Measurements from ENCODE around the gene MZT2B.

DNA sequence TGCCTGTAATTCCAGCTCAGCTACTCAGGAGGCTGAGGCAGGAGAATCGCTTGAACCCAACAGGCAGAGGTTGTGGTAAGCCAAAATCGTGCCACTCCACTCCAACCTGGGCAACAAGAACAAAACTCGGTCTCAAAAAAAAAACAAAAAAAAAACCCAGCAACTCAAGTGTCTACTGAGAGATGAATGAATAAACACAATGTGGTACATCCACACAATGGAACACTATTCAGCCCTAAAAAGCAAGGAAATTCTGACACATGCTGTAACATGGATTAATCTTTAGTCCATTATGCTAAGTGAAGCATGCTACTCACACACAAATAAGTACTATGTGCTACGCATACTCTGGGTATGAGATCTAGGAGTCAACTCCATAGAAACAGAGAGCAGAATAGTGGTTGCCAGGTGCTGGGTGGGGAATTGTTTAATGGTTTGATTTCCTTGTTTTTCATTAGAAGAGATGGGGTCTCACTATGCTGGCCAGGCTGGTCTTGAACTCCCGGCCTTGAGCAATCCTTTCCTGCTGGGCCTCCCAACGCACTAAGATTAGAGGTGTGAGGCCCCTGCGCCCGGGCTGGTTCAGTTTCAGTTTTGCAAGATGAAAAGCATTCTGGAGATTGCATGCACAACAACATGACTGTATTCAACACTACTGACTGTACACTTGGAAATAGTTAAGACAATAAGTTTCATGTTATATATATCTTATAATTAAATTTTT lies 16.6 kb upstream of the MZT2B start:
- TF ChIP-seq, protein P1, sequence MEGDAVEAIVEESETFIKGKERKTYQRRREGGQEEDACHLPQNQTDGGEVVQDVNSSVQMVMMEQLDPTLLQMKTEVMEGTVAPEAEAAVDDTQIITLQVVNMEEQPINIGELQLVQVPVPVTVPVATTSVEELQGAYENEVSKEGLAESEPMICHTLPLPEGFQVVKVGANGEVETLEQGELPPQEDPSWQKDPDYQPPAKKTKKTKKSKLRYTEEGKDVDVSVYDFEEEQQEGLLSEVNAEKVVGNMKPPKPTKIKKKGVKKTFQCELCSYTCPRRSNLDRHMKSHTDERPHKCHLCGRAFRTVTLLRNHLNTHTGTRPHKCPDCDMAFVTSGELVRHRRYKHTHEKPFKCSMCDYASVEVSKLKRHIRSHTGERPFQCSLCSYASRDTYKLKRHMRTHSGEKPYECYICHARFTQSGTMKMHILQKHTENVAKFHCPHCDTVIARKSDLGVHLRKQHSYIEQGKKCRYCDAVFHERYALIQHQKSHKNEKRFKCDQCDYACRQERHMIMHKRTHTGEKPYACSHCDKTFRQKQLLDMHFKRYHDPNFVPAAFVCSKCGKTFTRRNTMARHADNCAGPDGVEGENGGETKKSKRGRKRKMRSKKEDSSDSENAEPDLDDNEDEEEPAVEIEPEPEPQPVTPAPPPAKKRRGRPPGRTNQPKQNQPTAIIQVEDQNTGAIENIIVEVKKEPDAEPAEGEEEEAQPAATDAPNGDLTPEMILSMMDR (IDR thresholded peaks at IDR 0.05), result no peak
- TF ChIP-seq POLR2A (IDR thresholded peaks at IDR 0.05), result no peak

All from adrenal gland (tissue), 5 donors.